ENCODE measurements around the gene SMIM33. TPM values are rescaled to one million over a fixed set of nuclear protein-coding genes. Genes with fewer than 3 reads are reported as not detected.

Gene SMIM33
- total RNA-seq, 2 experiments from 2014 or later = 0.14 to 0.37 TPM

DNA sequence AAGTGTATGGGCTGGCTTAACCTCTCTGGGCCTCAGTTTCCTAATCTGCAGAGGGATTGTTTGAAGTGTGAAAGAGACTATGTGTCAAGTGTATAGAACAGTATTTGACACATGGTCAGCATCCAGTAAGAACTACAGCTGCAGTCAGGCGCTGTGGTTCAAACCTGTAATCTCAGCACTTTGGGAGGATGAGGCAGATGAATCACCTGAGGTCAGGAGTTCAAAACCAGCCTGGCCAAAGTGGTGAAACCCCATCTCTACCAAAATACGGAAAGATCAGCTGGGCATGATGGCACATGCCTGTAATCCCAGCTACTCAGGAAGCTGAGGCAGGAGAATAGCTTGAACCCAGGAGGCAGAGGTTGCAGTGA lies 43.7 kb downstream of the SMIM33 start:
- peaks cover 3% of the 10 kb centered on the region for H3K36me3 Mint-ChIP-seq (ENCODE audit: low read depth)
- H3K9me3 Mint-ChIP-seq = peaks cover 3% of the 10 kb centered on the region
- H3K4me3 Mint-ChIP-seq = no peak overlapping the region
- CTCF ChIA-PET = interaction anchor here (0.6 to 12.2 kb wide), 16 partner anchors 12 to 251 kb away, joined by 3 to 326 read pairs (median 6); partner anchors contain the start of genes DNAJC18 and STING1
- no peaks in the 10 kb centered on the region for H3K27me3 Mint-ChIP-seq (ENCODE audit: low read depth)
- H3K4me1 Mint-ChIP-seq (ENCODE audit: low read depth) = peaks cover 57% of the 10 kb centered on the region
- peak; percentile 29 for DNase-seq
- intact Hi-C loops (cut with micrococcal nuclease) = loop anchor here (5.0 kb wide), 2 partner anchors 42 to 222 kb away; partner anchors contain the start of genes MATR3 and SMIM33
- H3K27ac Mint-ChIP-seq = no peak overlapping the region

DNA sequence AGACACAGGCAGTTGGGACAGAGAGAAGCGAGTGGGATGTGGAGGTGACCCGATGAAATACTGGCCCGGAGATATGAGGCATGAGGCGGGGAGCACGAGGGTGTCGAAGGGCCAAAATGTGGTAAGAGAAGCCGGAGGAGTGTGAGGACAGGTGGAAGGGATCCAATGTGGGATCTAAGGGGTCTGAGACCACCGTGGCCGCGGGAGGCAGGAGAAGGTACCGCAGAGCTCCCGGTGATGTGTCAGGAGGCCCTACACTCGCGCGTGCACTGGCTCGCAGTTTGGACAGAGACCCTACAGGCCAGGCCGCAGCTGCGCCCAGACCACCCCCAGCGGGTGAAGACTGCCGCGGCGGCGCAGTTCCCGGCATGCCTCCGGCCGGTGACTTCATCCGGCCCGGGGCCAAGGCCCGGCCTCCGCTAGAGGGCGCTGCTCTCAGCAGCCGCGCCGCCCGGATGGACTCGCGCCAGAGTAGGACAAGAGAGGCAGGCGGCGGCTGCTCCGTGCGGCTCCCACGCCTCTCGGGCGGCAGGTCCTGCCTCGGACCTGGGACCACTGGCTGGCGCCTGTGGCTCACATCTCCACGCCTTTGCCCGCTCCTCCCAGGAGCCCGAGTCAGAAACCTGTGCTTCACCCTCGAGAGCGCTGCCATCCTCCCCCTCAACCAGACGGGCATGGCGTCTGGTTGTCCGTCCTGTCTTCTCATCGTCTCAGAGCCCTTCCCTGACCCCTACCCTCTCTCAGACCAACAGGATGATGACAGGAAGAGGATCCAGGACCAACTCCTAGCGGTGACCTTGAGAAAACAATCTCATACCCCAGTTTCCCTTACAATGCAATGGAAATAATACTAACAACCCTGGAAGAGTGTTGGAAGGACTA lies 47.1 kb downstream of the SMIM33 start:
- peaks cover 26% of the 10 kb centered on the region for H3K4me1 Mint-ChIP-seq (ENCODE audit: low read depth)
- intact Hi-C loops (cut with micrococcal nuclease) = loop anchor here (1.0 kb wide), 4 partner anchors 43 to 247 kb away; partner anchors contain the start of genes PAIP2 and UBE2D2
- H3K27ac Mint-ChIP-seq = peak overlapping the region; percentile 91
- peak; percentile 92 for DNase-seq
- CTCF ChIA-PET = interaction anchor here (0.6 to 12.2 kb wide), 18 partner anchors 13 to 326 kb away, joined by 3 to 326 read pairs (median 4); partner anchors contain the start of genes DNAJC18 and STING1
- H3K9me3 Mint-ChIP-seq = no peaks in the 10 kb centered on the region
- no peaks in the 10 kb centered on the region for H3K27me3 Mint-ChIP-seq (ENCODE audit: low read depth)
- H3K36me3 Mint-ChIP-seq (ENCODE audit: low read depth) = no peaks in the 10 kb centered on the region
- peak overlapping the region; percentile 92 for H3K4me3 Mint-ChIP-seq

Other genes starting within 250 kb of the SMIM33 start
- gene MATR3, start 177.3 kb upstream of the SMIM33 start, total RNA-seq = 100 to 1,000 TPM; 137 to 164 TPM
- 10 to 100 TPM; 68.8 to 74.3 TPM for gene PAIP2, start 129.2 kb upstream of the SMIM33 start, total RNA-seq
- under 1 TPM in 1 of 2 experiments, not detected in 1; 0.62 TPM for gene SLC23A1, start 87.7 kb upstream of the SMIM33 start, total RNA-seq
- 1 to 10 TPM; 2.0 to 2.8 TPM for gene MZB1, start 81.1 kb upstream of the SMIM33 start, total RNA-seq
- gene PROB1, start 75.9 kb upstream of the SMIM33 start, total RNA-seq = 1 to 10 TPM; 1.1 to 1.2 TPM
- 1 to 10 TPM; 6.0 to 7.4 TPM for gene SPATA24, start 66.9 kb upstream of the SMIM33 start, total RNA-seq
- gene DNAJC18, start 31.5 kb upstream of the SMIM33 start, total RNA-seq = 10 to 100 TPM; 18.1 to 18.8 TPM
- under 1 TPM; 0.74 to 0.81 TPM for gene ECSCR, start 8.3 kb upstream of the SMIM33 start, total RNA-seq
- gene STING1, start 11.8 kb downstream of the SMIM33 start, total RNA-seq = 100 to 1,000 TPM; 136 to 140 TPM
- 100 to 1,000 TPM; 221 to 243 TPM for gene UBE2D2, start 90.3 kb downstream of the SMIM33 start, total RNA-seq
- gene CXXC5, start 177.3 kb downstream of the SMIM33 start, total RNA-seq = 1 to 10 TPM; 1.2 to 1.7 TPM